Activated CD4-positive, alpha-beta T cell treated with anti-CD3 and anti-CD28 coated beads, Interleukin-2, amount 50 U/mL, for 4 hours (primary cell): Measurements from ENCODE around the gene ASXL1.
"Not testable (repeated sequence)": the region's sequence is repeated elsewhere in the genome, so short reads cannot be mapped to it uniquely, and the experiment has no call there.

Experiments used
- DNase-seq, 2 experiments: peaks; one replicate each; pipeline ENCODE4 v3.0.0-alpha.2; 2020

Gene ASXL1

GRCh38 chr20:32337937-32338661 is 20.0 kb upstream of the ASXL1 start:
- DNase-seq: no peak

- no peak for DNase-seq
These were observed 19.5 kb upstream of the ASXL1 start for GRCh38 chr20:32338665-32339064.

GRCh38 chr20:32339116-32339515 is 19.0 kb upstream of the ASXL1 start:
- DNase-seq: no peak

- not testable (repeated sequence) for DNase-seq
These were observed 17.1 kb upstream of the ASXL1 start for GRCh38 chr20:32341053-32341452.

GRCh38 chr20:32343439-32343838 is 14.7 kb upstream of the ASXL1 start:
- no peak for DNase-seq

GRCh38 chr20:32344835-32345506 is 13.2 kb upstream of the ASXL1 start:
- DNase-seq: no peak

GRCh38 chr20:32348207-32348606 is 9.9 kb upstream of the ASXL1 start:
- no peak for DNase-seq

GRCh38 chr20:32350421-32350820 is 7.7 kb upstream of the ASXL1 start:
- no peak for DNase-seq

- no peak for DNase-seq
These were observed 5.9 kb upstream of the ASXL1 start for GRCh38 chr20:32352121-32352720.

- no peak for DNase-seq
These were observed 4.2 kb upstream of the ASXL1 start for GRCh38 chr20:32353848-32354496.

GRCh38 chr20:32354592-32355416 is 3.3 kb upstream of the ASXL1 start:
- DNase-seq: no peak

GRCh38 chr20:32355417-32355841 is 2.7 kb upstream of the ASXL1 start:
- DNase-seq: no peak

GRCh38 chr20:32355907-32356621 is 2.1 kb upstream of the ASXL1 start:
- not testable (repeated sequence) for DNase-seq

GRCh38 chr20:32356622-32357374 is 1.3 kb upstream of the ASXL1 start:
- no peak for DNase-seq

- DNase-seq: no peak
These were observed 709 bp upstream of the ASXL1 start for GRCh38 chr20:32357375-32357868.

- peak in 1 of 2 experiments; percentile 54 for DNase-seq
These were observed 426 bp downstream of the ASXL1 start for GRCh38 chr20:32358632-32358882.

- peak in 1 of 2 experiments; percentile 68 for DNase-seq
These were observed 927 bp downstream of the ASXL1 start for GRCh38 chr20:32358883-32359632.

GRCh38 chr20:32359633-32360332 is 1.7 kb downstream of the ASXL1 start:
- no peak for DNase-seq

- DNase-seq: no peak
These were observed 2.2 kb downstream of the ASXL1 start for GRCh38 chr20:32360333-32360634.

- DNase-seq: no peak
These were observed 4.8 kb downstream of the ASXL1 start for GRCh38 chr20:32362901-32363364.
